ENCODE data around the gene GADD45G. TPM values are rescaled to one million over a fixed set of nuclear protein-coding genes. Genes with fewer than 3 reads are reported as not detected.

The GADD45G gene
- total and polyA plus RNA-seq, 4 donors, result 5.5 to 106 (median 43.3) TPM

GRCh38 chr9:89655056-89655989 lies 50.5 kb downstream of the GADD45G start:
- Histone ChIP-seq H3K9me3 (ENCODE audit: control insufficient read depth in 4 of 4, low read length in 3 of 4) (no peaks in the 10 kb centered on the region), H3K4me1 (ENCODE audit: control insufficient read depth in 4 of 4, insufficient read depth in 4 of 4, low read length in 3 of 4) (peaks cover 16 to 37% (median 24%) of the 10 kb centered on the region in 4 donors), H3K4me3 (ENCODE audit: low read depth in 1 of 3, low read length in 3 of 3) (no peak overlapping the region), H3K9ac (ENCODE audit: low read depth in 1 of 2, low read length in 2 of 2) (peak overlapping the region; percentile 32 to 63), H3K27me3 (ENCODE audit: control insufficient read depth in 4 of 4, insufficient read depth in 4 of 4, low read length in 3 of 4) (no peaks in the 10 kb centered on the region), H3K36me3 (ENCODE audit: control insufficient read depth in 4 of 4, insufficient read depth in 3 of 4, low read depth in 1 of 4, low read length in 3 of 4) (no peaks in the 10 kb centered on the region), H3K27ac (ENCODE audit: low read depth in 1 of 2, low read length in 2 of 2) (peak overlapping the region; percentile 83 to 95)
- TF ChIP-seq RXRA (IDR thresholded peaks at IDR 0.05), result no peak
- TF ChIP-seq RAD21 (IDR thresholded peaks at IDR 0.05), result peak in 1 of 2 donors; percentile 13
- no peak for DNase-seq (ENCODE audit: low spot score)
- WGBS, result 68% methylated on average over 17 of the region's 17 CpGs

Other genes starting within 250 kb of the GADD45G start
- gene SEMA4D, start 106.9 kb upstream of the GADD45G start, total RNA-seq, result 10 to 100 TPM in 1 of 2 donors, 1 to 10 TPM in 1; 6.5 to 12.0 TPM
- gene SEMA4D, start 106.9 kb upstream of the GADD45G start, polyA plus RNA-seq, result 1 to 10 TPM; 1.4 to 1.6 TPM